Measurements from ENCODE around the gene SLC38A10.

Gene SLC38A10

DNA sequence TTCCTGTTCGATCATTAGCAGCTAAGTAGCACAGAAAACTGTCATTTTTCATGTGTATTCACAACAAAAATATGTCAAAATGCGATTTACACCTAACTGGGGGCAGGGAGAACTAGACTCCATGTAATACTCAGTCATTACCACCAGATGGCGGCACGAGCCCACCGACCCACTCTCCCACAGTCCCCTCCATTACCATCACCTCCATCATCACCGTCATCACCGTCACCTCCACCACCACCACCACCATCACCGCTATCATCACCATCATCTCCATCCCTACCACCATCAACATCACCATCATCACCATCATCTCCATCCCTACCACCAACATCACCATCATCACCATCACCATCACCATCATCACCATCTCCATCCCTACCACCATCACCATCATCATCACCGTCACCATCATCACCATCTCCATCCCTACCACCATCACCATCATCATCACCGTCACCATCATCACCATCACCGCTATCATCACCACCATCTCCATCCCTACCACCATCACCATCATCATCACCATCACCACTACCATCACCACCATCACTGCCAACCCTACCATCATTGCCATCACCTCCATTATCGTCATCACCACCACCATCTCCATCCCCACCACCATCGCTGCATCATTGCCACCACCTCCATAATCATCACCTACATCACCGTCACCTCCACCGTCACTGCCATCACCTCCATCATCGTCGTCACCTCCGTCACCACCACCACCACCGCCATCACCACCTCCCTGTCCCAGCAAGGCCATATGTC is 41.6 kb downstream of the SLC38A10 start:
- DNase-seq (ENCODE audit: low read depth) = peak; percentile 46

DNA sequence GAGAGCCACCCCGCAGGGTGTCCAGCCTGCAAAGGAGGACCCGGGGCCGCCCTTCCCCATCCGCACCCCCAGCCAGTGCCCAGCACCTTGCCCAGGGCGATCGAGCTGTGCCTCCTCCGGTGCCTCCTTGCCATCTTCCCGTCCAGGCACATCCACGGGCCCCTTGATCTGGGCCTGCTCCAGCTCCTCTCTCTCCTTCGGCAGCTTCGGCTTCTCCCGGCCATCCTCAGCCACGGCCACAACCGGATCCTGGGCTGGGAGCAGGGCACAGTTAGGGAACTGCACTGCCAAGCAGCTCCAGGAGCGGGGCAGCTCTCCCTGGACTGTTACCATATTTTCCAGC is 42.1 kb downstream of the SLC38A10 start:
- no peak for DNase-seq (ENCODE audit: low read depth)

DNA sequence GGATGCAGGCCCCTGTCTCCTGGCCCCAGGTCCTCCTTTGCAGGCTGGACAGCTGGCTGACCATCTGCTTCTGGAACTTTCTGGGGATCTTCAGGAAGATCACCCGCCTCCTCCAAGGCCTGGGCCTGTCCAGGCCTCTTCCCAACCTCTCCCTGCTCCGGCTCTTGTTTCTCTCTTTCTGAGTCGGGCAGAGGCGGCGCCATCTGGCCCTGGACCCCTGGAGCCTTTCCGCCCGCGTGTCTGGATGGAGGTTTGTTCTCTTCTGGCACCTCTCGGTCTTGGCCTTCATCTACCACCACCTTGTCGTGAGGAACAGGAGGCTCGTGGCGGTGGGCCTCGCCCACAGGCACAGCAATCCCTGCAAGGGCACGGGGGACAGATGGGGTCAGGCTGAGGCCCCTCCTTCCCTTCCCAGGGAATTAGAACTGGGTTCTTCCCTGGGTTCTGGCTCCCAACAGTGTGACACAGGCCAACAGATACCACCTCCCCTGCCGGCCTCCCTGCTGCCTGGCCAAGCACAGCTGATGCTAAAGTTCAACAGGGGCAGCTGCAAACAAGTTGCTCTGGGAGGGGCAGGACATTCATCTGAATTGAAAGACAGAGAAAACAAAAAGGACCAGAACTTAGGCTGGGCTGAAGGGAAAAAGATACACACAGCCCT is 42.7 kb downstream of the SLC38A10 start:
- DNase-seq (ENCODE audit: low read depth) = no peak

DNA sequence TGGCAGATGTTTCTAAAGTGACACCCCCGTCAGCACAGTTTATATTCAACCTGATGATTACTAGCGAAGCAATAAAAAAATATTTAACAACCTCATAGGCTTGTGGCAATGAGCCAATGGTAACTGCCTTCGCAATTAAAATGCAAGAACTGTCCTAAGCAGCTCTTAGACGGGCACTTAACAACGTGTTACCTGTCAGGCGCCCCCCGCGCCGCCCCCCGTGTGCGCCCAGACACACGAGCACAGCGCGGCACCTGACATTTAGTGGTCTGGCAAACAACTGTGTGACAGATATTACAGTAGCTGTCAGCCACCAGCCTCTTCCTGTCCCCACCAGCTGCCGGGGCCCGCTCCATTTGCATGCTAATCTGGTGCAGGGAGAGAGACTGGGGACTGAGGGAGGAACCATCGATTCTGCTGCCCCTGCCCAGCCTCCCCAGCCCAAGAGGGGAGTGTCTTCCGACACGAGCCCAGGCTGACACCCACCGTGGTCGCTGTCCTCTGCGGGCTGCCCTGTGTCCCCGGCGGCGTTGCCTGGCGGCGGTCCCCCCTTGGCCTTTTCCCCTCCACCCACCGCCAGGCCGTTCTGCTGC is 43.3 kb downstream of the SLC38A10 start:
- no peak for DNase-seq (ENCODE audit: low read depth)

DNA sequence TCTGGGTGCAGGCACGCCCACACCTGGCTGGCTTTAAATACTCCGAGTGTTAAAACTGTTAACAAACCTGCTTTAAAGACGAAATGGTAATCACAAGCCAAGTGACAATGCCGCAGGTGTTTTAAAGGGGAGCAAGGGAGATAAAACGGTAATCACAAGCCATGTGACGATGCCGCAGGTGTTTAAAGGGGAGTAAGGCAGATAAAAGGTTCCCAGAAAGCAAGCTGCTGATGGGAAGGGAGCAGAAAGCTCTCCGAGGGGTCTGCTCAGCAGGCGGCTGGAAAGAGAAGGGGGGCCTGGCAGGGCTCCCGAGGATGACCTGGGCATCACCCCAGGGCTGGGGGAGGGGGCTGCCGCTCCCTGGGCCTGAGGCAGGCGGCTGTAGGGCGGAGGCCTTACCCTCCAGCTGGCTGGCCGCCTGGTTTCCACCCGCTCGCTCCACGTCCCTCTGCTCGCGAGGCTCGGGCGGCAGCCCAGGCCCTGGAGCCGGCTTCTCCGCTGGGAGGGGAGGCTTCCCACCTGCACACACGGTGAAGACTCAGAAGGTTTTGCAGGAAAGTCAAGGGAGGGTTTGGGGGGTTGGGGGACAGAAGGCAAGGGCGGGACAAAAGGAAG is 43.9 kb downstream of the SLC38A10 start:
- no peak for DNase-seq (ENCODE audit: low read depth)

DNA sequence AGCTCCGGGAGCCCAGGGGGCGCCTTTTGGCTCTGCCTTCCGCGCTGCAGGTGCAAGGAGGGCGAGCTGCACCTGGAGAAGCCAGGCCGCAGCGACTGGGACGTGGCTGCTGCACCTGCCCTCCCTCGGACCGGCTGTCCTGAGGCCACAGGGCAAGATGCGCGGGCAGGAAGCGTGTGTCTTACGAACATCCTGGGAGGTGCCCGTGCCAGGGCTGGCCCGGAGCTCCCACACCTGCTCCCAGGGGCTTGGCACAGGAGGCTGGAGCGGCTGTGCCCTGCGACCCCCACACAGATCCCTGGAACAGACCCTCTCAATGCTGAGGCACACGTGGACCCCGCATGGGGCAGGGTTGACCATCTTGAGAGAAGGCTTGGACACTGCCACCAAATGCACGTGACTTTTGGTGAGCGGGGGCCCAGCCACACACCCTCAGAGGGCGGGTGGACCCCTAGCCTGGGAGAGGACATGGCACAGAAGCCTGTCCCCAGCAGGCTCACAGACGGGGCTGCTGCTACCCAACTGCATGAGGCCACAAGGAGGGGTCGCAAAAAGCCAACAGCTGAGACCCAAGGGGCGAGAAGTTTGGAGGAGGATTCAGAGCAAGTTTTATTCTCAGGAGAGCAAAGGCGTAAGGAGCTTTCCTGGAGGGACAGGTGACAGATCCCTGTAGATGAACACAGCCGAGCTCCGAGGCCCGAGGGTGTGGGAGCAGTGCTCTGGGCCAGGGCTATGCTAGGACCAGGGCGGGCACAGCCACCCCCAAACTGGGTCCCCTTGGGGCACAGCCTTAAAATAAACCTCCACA is 44.6 kb downstream of the SLC38A10 start:
- DNase-seq (ENCODE audit: low read depth) = no peak

DNA sequence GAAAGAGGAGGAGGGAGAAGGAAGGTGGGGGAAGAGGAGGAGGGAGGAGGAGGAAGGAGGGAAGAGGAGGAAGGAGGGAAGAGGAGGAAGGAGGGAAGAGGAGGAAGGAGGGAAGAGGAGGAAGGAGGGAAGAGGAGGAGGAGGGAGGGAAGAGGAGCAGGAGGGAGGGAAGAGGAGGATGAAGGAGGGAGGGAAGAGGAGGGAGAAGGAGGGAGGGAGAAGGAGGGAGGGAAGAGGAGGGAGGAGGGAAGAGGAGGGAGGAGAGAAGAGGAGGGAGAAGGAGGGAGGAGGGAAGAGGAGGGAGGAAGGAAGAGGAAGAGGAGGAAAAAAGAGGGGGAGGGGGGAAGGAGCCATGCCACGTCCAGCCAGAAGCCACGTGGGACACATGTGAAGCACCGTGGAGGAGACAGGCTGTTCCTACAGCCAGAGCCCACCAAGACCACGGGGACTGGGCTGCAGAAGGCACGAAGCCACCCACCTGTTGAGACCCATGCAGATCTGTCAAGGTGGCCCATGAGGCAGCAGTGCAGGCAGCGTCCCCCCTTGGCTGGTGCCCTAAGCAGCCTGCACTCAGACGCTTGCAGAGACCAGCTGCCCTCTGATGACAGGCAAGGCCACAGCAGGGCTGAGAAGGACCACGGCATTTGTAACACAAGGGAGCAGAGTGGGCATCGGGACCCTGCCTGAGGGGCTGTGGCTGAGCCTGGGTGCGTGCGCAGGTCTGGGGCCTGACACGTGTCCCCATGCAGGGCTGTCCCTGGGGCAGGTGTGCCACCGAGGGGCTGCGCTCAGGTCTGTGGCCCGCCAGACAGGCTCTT is 45.7 kb downstream of the SLC38A10 start:
- no peak for DNase-seq (ENCODE audit: low read depth)

DNA sequence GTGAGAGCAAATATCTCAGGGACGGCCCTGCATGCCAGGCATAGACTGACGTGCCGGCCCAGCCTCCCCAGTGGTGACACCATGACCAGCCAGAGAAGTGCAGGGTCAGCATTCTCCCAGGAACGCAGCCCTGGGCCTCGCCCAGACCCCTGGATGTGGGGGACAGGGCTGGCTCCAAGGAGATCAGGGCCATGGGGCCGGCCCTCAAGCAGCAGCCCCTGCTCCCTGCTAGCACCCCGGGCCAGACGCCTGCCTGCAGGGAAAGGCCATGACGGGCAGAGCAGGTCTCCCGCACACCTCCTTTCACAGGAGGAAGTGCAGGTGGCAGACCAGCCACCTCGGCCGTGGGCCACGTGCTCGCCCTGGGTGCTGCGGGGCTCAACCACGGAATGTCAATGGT is 46.5 kb downstream of the SLC38A10 start:
- no peak for DNase-seq (ENCODE audit: low read depth)

DNA sequence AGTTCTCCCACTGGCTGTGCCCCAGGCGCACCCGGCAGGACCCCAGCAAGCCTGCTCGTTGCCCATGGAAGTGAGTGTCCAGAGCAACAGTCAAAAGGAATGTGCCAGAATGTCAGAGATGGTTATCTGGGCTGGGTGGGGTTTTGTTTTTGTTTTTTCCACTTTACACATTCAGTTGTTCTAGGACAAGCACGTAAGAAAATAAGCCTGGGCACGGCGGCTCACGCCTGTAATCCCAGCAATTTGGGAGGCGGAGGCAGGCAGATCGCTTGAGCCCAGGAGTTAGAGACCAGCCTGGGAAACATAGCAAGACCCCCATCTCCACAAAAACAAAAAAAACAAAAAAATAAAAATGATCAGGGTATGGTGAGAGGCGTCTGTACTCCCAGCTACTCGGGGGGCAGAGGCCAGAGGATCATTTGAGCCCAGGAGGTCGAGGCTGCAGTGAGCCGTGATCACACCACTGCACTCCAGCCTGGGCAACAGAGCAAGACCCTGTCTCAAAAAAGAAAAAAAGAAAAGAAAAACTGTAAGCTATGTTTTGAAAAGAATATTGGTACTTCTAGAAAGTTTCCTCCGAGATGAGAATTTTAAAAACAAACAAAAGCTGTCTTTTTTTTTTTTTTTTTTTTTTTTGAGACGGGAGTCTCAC is 47.6 kb downstream of the SLC38A10 start:
- DNase-seq (ENCODE audit: low read depth) = no peak

DNA sequence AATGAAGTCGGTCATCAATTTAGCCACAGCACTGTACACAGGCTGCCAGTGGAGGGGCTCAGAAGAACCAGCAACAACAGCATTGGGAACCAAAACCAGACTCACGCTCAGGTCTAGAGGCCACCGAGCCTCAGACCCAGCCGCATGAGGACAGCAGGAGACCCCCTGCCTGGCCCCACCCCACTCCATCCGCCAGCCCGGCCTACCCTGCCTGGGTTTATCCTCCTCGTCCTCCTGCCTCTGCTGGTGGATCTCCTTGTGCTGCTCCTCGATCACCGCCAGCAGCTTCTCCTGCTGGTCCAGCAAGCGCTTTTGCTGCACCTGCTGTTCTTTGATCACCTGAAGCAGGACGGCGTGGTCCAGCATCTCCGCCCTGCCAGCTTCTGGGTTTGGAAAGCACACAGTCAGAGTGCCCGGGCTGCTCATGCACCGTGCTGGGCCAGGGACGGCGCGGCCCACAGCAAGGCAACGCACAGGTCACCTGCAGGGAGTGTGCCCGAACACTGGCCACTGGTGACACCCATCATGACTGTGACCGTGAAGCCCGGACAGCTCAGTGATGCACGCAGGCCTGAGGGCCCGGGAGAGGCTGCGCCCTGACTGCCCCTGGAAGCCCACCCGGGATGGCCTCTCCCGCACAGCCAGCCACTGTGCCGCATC is 48.3 kb downstream of the SLC38A10 start:
- DNase-seq (ENCODE audit: low read depth) = no peak

DNA sequence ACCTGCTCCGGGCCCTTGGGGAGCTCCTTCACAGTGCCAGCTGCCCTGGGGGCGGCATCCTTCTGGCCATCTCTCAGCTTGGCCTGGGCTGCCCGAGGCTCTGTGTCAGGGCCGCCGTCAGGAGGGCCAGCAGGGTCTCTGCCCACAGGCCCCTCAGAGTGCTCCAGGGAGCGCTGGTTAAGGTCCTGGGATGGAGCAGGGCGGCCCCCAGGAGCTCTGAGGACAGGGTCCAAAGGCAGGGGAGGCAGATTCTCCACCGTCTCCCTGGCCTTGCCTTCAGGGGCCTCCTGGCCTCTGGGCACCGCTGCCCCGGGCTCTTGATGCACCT is 48.8 kb downstream of the SLC38A10 start:
- DNase-seq (ENCODE audit: low read depth) = no peak

DNA sequence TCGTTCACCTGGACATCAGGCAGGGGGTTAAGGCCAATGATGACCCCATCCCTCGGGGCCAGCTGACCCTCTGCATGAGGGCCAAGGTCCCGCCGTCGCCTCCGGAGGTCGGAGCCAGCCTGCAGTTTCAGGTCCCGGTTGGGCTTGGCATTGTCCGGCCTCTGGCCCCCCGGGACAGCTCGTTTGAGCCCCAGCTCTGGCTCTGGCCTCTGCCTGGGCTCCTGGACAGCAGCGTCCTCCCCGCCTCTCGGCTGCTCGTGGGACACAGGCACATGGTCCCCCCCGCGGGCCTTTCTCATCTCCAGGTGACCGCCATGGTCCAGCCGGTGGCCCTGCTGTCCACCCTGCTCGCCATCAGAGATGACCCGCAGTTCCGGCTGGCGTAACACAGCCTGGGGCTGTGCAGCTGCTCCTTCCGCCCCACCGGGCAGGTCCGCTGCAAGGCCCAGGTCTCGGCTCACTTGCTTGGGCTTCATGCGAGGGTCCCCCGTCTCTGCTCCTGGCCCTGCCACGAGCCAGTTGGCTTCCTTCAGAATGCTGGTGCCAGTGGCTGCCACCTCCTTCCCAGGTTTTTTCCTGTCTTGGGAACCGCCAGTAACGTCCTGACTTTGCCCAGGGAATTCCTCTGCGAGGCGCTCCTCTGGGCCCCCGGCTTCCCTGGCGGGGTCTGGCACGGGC is 49.3 kb downstream of the SLC38A10 start:
- no peak for DNase-seq (ENCODE audit: low read depth)

DNA sequence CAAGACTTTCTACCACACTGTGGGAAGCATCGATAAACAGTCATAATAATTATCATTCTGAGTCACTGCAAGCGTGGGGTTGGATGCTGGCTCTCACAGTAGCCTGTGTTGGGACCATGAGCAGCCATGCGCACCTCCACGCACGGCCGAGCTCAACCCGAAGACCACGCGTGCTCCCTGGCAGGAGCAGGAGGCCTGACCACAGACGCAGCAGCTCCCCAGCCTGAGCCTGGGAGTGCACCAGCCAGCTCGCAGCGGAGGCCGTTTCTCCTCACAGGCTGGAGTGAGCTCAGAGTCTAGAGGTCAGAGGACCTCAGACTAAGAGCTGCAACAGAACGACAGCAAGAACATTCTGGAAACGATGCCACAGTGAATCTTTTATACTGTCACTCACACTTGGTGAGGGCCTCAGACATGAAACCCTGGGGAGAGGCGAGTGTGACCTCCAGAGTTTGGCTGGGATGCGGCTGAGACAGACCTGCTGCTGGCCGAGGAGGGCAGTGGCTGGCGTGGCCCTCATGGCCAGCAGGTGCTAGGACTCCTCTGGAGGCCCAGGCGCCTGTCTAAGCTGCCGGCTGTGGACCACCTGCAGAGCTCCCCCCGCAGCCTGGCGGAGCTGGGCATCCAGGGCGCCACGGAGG is 50.0 kb downstream of the SLC38A10 start:
- DNase-seq (ENCODE audit: low read depth) = no peak

DNA sequence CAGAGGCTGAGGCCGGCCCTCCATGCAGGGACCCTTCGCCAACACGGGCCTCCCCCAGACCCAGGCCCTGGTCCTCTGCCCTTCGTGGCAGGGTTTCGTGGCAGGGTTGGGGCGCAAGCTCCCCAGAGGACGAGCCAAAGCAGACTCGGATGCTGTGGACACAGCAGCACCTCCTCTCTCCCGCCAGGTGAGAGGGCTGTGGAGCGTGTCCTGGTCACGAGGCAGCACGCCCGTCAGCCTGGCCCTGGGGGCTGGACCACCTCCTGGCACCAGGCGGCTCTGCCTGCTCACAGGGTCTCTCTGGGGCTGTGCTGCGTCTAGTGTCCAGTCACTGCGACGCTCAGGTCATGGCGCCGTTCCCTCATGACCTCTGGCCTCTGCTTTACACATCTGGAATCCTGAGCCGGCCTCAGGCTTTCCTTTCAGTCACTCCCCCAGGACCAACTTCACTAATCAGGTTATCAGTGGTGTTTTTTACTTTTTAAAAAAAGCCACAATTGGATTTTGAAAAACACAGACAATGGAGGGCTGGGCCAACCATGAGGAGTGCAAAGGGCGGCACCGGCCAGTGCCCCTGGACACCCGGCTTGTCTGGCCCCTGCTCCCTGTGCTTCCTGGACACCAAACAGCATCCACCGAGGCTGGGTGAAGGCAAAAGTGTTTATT is 50.6 kb downstream of the SLC38A10 start:
- no peak for DNase-seq (ENCODE audit: low read depth)

DNA sequence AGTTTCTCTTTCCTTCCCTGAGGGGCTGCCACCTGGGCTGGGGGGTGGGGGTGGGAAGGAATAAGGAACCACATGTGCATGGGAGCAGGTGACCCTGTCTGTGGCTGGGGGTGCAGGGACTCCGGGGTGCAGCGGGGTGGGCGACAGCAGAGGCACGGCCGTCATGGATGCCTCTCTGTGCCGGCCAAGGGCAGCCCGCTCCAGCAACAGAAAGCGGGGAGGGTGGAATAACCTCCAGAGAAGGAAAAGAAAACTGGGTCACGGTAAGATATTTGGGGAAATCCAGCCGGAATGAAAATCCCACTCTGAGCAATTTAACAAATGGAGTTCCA is 51.8 kb downstream of the SLC38A10 start:
- DNase-seq (ENCODE audit: low read depth) = no peak

DNA sequence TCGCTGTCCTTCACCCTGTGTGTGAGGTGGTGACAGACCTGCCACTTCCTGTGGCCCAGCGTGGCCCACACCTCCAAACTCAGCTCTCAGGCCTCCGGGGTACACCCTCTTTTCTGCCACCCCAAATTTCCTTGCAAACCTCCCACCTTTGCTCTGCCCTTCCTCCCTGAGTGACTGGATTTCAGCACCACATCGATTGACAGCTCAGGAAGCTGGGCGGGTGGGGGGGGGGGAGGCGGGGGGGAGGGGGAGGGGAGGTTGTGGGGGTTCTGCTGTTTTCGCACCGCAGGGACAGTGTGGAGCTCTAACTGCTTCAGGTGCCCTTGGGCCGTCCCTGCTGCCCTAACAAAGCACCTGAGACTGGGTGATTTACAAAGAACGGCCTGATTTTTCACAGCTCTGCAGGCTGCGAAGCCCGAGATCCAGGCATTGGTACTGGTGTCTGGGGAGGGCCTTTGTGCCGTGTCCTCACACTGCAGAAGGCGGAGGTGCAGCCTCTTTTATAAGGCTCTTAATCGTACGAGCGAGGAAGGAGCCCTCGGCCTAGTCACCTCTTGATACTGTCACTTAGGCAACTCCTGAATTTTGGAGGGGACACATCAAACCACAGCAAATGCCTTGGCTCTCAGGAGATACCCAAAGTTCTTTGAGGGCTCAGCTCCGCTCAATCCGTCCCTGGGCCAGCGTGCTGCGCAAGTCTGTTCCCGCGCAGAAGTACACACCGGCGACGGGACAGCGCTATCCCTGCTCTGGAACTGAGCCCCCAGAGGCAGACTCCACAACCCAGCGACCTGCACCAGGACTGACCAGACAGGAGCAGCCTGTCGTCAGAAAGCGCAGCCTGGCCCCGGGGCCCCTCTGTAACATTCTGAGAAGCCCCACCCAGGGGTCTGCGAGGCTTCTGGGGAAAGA is 52.4 kb downstream of the SLC38A10 start:
- DNase-seq (ENCODE audit: low read depth) = no peak

DNA sequence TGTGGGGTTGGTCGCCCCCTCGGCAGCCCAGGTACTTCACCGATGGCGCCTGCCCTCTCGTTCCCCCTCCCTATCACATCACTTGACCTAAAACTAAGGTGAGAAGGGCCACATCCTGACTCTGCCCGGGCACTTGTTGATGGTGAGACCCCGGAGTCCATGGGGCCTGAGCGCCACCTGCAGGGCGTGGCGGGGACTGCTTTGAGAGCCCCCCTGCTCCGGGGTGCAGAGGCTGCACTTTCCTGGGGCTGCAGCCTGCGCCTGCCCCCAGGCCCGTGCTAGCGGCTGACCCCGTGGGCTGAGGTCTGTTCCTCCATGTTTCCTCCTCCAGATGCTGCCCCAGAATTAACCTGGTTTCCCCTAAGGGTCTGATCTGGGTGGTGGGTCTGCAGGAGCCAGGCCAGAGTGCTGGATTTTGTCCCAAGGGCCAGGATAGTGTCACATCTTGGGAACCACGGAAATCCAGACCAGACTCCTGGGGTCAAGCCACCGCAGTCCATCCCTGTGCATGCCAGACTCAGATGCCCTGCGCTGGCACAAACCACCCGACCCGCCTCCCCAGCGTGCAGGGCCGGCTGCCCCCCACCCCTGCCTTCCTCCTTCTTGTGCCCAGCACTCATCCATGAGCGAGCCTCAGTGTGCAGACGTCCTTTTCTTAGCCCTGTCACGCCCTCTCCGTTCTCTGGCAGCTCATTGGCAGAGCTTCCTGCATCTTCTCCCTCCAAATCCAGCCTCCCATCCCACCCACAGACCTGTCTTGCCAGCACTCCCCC is 53.3 kb downstream of the SLC38A10 start:
- DNase-seq (ENCODE audit: low read depth) = peak; percentile 41
